ENCODE measurements around the gene RIPK3. TPM values are rescaled to one million over a fixed set of nuclear protein-coding genes. Genes with fewer than 3 reads are reported as not detected.

The RIPK3 gene
- total RNA-seq, 1 experiment from 2014 or later: 0.35 TPM

GRCh38 chr14:24312736-24313507 lies 26.9 kb downstream of the RIPK3 start:
- Histone ChIP-seq H3K9ac (ENCODE audit: extremely low read depth, insufficient read length, low read length) (no peak overlapping the region), H2BK15ac (ENCODE audit: low read depth, low read length) (no peak overlapping the region), H2AFZ (ENCODE audit: low read length) (no peak overlapping the region), H3K79me1 (ENCODE audit: insufficient read depth, low read depth, low read length, poor library complexity, severe bottlenecking) (no peaks in the 10 kb centered on the region), H2BK12ac (ENCODE audit: insufficient read length, low read depth, low read length) (no peak overlapping the region), H3K27me3 (ENCODE audit: insufficient read depth, low read length) (no peaks in the 10 kb centered on the region), H3K56ac (ENCODE audit: insufficient read length, low read depth, low read length) (no peak overlapping the region), H4K20me1 (ENCODE audit: control insufficient read depth, insufficient read depth, insufficient read length) (no peaks in the 10 kb centered on the region), H4K8ac (replicated peaks; ENCODE audit: insufficient read length, low read depth, low read length) (no peak overlapping the region), H3K79me2 (ENCODE audit: insufficient read depth, low read length) (no peaks in the 10 kb centered on the region), H2BK20ac (ENCODE audit: low read depth, low read length, poor library complexity, severe bottlenecking) (no peak overlapping the region), H3T11ph (ENCODE audit: low read length) (no peak overlapping the region), H3K4ac (ENCODE audit: low read depth, low read length) (no peak overlapping the region), H2AK5ac (ENCODE audit: insufficient read length, low read length) (no peak overlapping the region), H3K18ac (ENCODE audit: insufficient read length, low read depth, low read length) (no peak overlapping the region), H4K5ac (ENCODE audit: insufficient read length, low read depth, low read length) (no peak overlapping the region), H2BK5ac (ENCODE audit: insufficient read length, low read length) (no peak overlapping the region), H3K23me2 (ENCODE audit: insufficient read length, low read depth, low read length, poor library complexity, severe bottlenecking) (no peaks in the 10 kb centered on the region), H3K4me2 (ENCODE audit: insufficient read depth, insufficient read length, low read length) (no peak overlapping the region), H2BK120ac (ENCODE audit: low read depth, low read length, poor library complexity, severe bottlenecking) (no peak overlapping the region), H3K4me1 (ENCODE audit: insufficient read depth, low read length) (no peaks in the 10 kb centered on the region), H3K14ac (ENCODE audit: insufficient read depth, low read length) (no peak overlapping the region), H4K91ac (ENCODE audit: insufficient read length, low read depth, low read length) (no peak overlapping the region), H3K27ac (ENCODE audit: insufficient read length, low read depth, low read length) (no peak overlapping the region), H3K23ac (ENCODE audit: insufficient read length, low read depth, low read length) (no peak overlapping the region), H3K9me3 (ENCODE audit: control insufficient read depth, low read depth, low read length) (no peaks in the 10 kb centered on the region)
- Mint-ChIP-seq H3K36me3 (ENCODE audit: insufficient read depth in 1 of 3, low read depth in 3 of 3) (peaks cover 3 to 25% (median 11%) of the 10 kb centered on the region in 3 experiments; a peak in 6 of 7 replicates), H3K4me3 (no peak overlapping the region), H3K27me3 (ENCODE audit: low read depth) (peaks cover 20% of the 10 kb centered on the region), H3K9me3 (no peaks in the 10 kb centered on the region), H3K27ac (no peak overlapping the region), H3K4me1 (peaks cover 3% of the 10 kb centered on the region in 2 experiments; a peak in 3 of 4 replicates)
- TF ChIP-seq, protein P1, sequence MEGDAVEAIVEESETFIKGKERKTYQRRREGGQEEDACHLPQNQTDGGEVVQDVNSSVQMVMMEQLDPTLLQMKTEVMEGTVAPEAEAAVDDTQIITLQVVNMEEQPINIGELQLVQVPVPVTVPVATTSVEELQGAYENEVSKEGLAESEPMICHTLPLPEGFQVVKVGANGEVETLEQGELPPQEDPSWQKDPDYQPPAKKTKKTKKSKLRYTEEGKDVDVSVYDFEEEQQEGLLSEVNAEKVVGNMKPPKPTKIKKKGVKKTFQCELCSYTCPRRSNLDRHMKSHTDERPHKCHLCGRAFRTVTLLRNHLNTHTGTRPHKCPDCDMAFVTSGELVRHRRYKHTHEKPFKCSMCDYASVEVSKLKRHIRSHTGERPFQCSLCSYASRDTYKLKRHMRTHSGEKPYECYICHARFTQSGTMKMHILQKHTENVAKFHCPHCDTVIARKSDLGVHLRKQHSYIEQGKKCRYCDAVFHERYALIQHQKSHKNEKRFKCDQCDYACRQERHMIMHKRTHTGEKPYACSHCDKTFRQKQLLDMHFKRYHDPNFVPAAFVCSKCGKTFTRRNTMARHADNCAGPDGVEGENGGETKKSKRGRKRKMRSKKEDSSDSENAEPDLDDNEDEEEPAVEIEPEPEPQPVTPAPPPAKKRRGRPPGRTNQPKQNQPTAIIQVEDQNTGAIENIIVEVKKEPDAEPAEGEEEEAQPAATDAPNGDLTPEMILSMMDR (conservative IDR thresholded peaks at IDR 0.05): no peak
- DNase-seq: no peak
- no CpG with 5 or more reads among the region's 9 CpGs for WGBS (ENCODE audit: extremely low coverage, insufficient read length, low lambda C conversion rate)
